ENCODE data around the gene FAM200B. TPM values are rescaled to one million over a fixed set of nuclear protein-coding genes. Genes with fewer than 3 reads are reported as not detected.

FAM200B gene
- total RNA-seq, 1 donor from 2014 or later, result 42.7 TPM

DNA sequence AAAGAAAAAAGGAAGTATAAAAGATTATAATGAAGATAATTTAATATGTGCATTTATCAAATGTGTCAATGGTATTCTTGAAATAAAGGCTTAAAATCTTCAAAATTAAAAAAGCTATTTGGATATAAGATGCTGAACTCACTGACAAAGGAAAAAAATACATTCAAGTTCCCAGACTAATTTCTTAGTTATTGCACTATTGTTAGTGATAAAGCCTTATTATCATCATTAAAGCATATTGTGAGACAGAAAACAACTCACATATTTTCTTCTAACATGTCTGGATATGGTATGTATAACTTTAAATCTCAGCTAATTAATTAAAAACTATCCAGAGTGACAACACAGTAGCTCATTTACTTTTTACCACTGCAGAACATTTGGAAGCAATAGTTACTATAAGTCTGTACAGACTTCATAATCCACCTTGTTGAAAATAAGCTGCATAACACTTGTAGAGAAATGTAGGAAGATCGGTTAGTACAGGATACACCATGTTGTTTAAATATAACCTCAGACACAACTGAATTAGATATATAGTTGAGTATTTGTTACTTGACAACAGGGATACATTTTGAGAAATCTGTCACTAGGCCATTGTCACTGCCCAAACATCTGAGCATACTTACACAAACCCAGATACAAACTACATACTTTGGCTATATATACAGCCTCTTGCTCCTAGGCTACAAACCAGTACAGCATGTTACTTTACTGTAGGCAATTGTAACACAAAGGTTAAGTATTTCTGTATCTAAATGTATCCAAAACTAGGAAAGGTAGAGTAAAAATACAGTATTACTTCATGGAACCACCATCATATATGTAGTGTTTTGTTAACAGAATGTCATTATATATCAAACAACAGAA, 12.8 kb upstream of the FAM200B start:
- DNase-seq (ENCODE audit: low spot score), result no peak

GRCh38 chr4:15670576-15670975, 11.1 kb upstream of the FAM200B start:
- DNase-seq (ENCODE audit: low spot score), result no peak

- DNase-seq (ENCODE audit: low spot score), result no peak
Observed at GRCh38 chr4:15672101-15672500, 9.5 kb upstream of the FAM200B start.

DNA sequence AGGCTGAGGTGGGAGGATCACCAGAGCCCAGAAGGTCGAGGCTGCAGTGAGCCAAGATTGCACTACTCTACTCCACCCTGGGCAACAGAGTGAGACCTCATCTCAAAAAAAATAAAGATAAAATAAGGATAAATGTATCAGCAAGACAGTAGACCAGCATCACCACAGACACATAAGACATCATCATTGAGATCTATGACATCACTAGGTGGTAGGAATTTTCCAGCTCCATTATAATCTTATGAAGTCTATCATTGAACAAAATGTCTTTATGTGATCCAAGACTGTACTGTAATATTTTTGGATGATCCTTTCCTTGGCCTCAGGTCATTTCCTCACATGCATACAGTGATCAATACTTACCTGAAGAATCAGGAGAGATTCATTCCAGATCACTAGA, 8.3 kb upstream of the FAM200B start:
- DNase-seq (ENCODE audit: low spot score), result no peak

- DNase-seq (ENCODE audit: low spot score), result no peak
Observed at GRCh38 chr4:15674046-15674445, 7.6 kb upstream of the FAM200B start.

DNA sequence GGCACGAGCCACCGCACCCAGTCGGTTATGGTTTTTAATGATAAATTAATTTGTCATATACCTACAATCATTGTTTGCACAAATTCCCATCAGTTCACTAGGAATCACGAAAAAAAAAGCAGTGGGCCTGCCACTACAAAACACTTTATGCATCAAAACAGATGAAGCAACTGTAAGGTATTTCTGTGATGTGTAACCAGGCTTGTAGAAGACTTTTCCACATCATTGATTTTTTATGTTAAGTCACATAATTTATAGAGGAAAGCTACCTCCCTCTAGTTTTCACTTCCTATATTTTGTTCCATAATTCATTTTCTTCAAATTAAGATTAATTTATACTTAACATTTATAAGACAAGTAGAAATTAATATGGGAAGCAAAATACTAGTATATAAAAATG, 6.7 kb upstream of the FAM200B start:
- DNase-seq (ENCODE audit: low spot score), result no peak

GRCh38 chr4:15675356-15675755, 6.3 kb upstream of the FAM200B start:
- DNase-seq (ENCODE audit: low spot score), result no peak

GRCh38 chr4:15676039-15676438, 5.6 kb upstream of the FAM200B start:
- DNase-seq (ENCODE audit: low spot score), result no peak

DNA sequence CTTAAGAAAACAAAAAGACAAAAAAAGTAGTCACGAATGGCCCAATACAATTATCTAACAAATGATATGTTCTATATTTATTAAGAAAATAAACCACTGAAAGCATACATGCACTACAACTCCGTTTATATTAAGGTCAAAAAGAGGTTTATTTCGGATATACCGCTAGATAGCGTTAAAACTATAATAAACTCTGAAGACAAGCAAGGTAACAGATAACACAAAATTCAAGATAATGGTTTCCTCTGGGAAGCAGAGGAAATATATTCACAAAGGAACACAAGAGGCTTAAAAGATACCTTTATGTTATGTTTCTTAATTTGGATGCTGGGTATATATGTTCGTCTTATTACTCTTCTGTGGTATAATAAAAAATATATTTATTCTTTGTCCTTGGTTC, 4.7 kb upstream of the FAM200B start:
- DNase-seq (ENCODE audit: low spot score), result no peak

GRCh38 chr4:15677507-15677988, 4.1 kb upstream of the FAM200B start:
- DNase-seq (ENCODE audit: low spot score), result no peak

DNA sequence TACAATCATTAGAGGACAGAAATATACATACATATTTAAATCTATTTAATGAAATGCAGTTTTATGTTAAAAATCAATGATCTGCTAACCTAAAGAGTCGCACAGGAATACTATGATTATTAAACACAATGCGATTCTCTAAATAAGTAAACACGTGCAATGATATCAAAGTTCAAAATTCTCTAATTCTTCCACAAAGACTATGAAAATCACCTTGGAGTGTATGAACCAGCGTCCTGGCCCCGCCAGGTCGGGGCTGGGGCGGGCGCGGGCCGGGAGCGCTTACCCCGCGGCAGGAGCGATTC, 608 bp upstream of the FAM200B start:
- DNase-seq (ENCODE audit: low spot score), result no peak

GRCh38 chr4:15682242-15683142, 865 bp downstream of the FAM200B start:
- DNase-seq (ENCODE audit: low spot score), result no peak

DNA sequence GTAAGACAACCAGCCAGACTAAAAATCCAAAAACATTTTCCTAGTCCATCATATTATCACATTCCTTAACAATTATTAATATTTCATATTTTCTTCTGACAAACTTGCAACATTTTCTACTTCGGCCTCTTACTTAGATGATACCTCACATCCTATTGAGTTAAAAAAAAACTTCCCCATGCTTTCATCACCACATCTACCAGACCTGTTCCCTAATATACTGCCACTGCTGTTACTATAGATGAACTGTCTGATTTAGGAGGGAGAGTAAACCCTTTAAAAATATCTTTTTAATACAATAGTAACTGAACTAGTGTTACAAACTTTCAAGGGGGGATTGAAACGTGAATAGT, 1.5 kb downstream of the FAM200B start:
- DNase-seq (ENCODE audit: low spot score), result no peak

DNA sequence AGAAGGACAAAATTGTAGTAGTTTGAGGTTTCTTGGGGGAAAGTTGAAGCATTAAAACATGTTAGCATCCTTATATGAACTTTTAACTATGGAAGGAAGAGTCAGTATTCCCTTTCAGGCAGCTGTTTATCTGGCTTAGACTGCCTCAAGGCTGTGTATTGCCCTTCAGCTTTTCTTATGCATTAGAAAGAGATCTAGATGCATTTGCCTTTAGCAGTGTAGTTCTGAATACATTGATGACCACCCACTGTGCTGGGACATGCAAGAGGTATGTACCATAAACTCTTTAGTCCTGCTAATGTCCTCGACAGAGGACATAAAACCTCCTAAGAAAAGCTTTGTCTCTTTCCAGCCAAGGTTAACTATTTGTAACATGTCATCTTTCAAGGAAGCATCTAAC, 2.9 kb downstream of the FAM200B start:
- DNase-seq (ENCODE audit: low spot score), result no peak

- DNase-seq (ENCODE audit: low spot score), result no peak
Observed at GRCh38 chr4:15688051-15688450, 6.4 kb downstream of the FAM200B start.

DNA sequence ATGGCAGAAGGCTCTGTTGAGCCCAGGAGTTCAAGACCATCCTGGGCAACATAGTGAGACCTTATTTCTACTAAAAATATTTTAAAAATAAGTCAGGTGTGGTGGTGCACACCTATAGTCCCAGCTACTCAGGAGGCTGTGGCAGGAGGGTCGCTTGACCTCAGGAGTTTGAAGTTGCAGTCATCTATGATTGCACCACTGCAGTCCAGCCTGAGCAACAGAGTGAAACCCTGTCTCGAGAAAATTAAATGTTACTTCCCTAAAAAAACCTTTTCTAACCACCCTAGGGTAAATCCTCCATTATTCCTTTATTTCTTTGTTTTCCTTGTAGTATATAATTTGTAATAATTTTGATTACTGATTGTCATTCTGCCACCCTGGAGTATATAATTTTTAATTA, 7.9 kb downstream of the FAM200B start:
- no peak for DNase-seq (ENCODE audit: low spot score)

- DNase-seq (ENCODE audit: low spot score), result no peak
Observed at GRCh38 chr4:15690020-15690809, 8.6 kb downstream of the FAM200B start.

GRCh38 chr4:15691346-15692135, 9.9 kb downstream of the FAM200B start:
- DNase-seq (ENCODE audit: low spot score), result no peak

DNA sequence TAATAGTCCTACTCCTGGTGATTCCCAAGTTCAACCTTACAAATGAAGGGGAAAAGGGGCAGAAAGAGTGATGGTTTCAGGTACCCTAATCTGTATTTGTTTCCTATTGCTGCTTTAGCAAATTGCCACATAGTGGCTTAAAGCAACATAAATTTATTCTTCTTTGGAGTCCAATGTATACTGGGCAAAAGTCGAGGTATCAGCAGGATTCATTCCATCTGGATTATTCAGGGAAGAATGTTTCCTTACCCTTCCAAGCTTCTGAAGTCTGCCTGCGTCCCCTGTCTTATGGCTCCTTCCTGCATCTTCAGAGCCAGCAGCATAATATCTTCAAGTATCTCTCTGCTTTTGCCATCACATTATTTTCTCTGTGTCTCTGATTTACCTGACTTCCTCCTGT, 11.0 kb downstream of the FAM200B start:
- DNase-seq (ENCODE audit: low spot score), result no peak

- no peak for DNase-seq (ENCODE audit: low spot score)
Observed at GRCh38 chr4:15694431-15694830, 12.8 kb downstream of the FAM200B start.

DNA sequence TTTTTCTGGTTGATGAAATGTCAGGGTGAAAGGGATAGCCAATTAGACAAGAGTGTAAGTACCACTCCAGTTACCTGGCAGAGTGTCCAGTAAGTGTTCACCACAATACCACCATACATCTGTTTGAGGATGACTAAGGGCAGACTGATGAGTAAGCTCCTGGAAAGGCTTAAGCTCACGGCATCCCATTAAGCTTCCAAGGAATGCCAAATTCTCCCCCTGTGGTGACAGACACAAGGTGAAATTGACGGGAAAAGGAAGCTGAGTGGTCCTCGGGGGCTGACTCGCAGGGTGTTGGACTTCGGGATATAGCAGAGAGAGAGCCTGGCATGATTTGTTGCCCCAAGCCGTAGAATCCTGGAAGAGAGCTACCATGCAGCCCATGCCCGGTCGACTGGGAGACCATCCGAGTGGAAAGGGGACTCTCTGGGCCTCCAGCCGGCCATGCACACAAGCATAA, 13.6 kb downstream of the FAM200B start:
- no peak for DNase-seq (ENCODE audit: low spot score)

All from ureter (tissue), 1 donor.